ENCODE measurements around the gene COL4A5. TPM values are rescaled to one million over a fixed set of nuclear protein-coding genes. Genes with fewer than 3 reads are reported as not detected.
"Not testable (repeated sequence)": the region's sequence is repeated elsewhere in the genome, so short reads cannot be mapped to it uniquely, and the experiment has no call there.

The COL4A5 gene
- total RNA-seq = 14.3 TPM

DNA sequence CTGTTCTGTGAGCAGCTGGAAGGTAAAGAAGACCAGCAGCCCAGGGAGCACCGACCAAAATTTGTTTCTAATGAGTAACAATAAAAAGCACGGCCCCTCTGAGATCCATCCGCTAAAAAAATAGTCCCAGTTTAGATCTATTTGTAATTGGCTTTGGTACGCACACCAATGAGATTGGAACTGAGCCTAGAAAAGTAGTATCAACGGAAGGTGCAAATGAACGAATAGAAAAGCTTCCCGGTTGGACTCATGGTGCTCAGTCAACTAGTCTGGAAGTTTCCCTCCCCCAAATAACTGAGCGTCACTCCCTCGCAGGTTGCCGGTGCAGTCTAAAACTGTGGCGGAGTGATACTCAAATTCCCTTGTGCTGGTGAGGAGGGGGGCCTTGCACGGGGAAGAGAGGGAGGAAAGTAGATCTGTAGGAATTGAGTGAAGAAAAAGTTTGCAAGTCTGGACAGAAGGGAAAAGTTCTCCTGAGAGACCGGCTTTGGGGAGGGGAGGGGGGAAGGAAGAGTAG lies at the start of gene COL4A5:
TSS of gene COL4A5 (plus strand) at position 413 of the 517 bp plus-strand sequence. CDS start 288 bp downstream, outside the sequence.
- peak in 1 of 2 donors; percentile 2 for DNase-seq (ENCODE audit: low spot score in 2 of 2)

DNA sequence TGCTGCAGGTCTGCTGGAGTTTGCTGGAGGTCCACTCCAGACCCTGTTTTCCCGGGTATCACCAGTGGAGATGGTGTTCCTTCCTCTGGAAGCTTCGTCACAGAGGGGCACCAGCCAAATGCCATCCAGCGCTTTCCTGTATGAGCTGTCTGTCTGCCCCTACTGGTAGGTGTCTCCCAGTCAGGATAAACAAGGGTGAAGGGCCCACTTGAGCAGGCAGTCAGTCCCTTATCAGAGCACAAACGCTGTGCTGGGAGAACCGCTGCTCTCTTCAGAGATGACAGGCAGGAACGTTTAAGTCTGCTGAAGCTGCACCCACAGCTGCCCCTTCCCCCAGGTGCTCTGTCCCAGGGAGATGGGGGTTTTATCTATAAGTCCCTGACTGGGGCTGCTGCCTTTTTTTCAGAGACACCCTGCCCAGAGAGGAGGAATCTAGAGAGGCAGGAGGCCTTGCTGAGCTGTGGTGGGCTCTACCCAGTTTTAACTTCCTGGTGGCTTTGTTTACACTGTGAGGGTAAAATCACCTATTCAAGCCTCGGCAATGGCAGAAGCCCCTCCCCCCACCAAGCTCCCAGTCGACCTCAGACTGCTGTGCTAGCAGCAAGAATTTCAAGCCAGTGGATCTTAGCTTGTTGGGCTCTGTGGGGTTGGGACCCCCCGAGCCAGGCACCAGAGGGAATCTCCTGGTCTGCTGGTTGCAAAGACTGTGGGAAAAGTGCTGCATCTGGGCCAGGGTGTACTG lies 48.5 kb upstream of the COL4A5 start:
- not testable (repeated sequence) for DNase-seq (ENCODE audit: low spot score in 2 of 2); FAIRE-seq

More for the DNA sequence above, at the start of gene COL4A5:
- FAIRE-seq = no peak

DNA sequence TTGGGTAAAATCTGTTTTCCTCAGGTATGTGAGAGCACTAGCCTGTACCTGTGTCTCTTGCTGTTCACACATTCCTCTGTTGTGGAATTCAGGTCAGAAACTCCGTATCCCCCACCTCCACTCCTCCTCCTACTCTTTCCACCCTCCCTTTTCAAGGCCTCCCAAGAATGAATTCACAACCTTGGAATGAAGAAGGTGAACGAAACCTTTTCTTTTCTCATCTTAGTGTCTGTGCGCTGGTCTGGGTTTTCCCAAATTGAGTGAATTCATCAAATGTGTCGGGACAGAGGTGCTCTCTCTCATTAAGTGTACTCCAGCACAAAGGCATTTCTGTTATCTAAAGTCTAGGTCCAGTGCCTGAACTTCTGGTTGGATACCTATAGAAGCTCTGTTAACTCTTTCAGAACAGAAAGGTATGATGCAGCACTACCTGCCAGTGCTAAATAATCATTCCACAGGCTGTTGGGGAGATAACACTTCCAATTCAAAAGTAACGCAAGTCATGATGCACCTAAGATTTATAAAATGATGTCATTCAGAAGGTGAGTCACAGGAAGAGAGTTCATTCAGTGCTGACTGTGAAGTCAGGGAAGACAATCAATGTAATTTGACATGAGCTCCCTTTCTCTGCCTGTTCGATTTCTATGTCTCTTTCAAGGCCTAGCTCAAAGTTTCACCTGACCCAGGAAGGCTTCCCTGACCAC lies 43.3 kb upstream of the COL4A5 start:
- FAIRE-seq (no peak), DNase-seq (ENCODE audit: low spot score in 2 of 2) (no peak)

DNA sequence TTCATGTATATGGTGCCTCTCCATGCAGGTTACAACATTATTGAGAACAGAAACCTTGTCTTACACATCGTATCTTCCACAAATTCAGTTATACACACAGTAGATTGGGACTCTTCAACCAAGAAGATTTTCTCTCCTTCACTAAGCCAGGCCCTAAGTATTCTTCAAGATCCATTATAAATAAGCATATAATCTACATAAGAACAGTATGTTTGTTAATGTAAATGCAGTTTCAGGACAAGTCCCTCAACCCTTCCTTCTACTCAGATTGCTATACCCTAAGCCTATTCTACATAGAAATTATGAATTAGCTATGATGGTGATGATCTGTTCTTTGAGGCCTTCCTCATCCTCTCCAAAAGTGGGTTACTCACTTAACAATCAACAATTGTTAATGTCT lies 42.7 kb upstream of the COL4A5 start:
- FAIRE-seq (no peak), DNase-seq (ENCODE audit: low spot score in 2 of 2) (no peak)

DNA sequence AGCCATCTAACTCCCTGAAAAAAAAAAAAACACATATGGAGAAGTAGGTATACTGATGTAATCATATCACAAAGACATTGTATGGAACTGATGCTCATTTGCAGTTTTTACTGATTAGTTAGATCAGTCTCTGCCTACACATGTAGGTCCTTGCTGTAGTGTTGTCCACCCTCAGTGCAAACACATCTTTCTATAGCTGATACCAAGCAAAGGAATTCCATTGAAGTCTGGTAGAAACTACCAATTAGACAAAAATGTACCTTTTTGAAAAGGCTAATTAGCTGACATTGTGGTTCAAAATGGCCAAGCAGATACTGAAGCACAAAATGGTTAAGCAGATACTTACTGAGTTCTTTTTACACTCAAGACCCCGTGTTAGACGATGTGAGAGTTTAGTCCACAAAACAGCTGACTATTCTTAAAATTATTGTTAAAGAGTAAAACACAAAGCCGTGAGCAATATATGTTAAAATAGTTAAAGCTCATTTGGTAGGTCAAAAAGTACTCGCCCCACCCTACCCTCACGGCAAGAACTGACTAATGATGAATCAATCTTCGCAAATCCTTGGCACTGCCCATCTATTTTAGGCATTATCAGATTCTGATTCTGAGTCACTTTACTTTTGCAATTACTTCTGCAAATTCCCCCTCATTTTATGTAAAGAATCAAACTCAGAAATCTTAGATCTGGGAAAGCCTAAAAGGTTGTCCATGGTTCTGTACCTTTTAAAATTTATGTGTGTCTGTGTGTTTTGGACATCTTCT lies 41.8 kb upstream of the COL4A5 start:
- FAIRE-seq = no peak

DNA sequence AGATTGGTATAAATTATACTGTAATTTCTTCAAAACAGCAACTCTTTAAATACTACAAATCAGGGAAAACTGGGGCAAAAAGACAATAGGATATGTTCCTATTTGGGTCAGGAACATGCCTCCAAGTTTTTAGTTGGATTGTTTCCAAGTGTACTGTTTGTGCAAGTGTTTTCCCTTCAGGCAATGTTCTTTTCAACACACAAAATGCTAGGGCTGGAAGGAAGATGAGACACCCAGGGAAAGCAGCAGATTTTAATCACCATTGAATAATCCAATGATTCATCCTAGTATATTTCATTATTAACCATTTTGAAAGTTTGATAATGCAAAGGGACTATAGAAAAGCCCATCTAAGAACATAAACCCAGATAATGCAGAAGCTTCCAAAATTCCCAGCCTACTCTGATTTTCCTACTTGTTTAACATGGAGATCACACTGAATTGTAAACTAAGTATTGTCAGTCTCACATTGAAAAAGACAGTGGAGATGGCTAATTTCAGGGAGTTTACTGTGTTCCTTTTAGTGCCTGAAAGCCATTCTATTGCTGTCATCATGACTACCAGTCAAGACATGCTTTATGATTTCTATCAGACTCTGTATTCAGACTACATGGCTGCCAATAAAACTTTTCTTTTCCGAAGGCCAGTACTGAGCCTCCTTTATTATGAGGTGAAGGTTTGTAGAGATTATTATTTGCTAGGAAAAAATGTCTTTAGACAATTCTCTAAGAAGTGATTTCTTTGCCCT lies 40.0 kb upstream of the COL4A5 start:
- no peak for FAIRE-seq
- no peak for DNase-seq (ENCODE audit: low spot score in 2 of 2)

More for the DNA sequence above, 41.8 kb upstream of the COL4A5 start:
- no peak for DNase-seq (ENCODE audit: low spot score in 2 of 2)

DNA sequence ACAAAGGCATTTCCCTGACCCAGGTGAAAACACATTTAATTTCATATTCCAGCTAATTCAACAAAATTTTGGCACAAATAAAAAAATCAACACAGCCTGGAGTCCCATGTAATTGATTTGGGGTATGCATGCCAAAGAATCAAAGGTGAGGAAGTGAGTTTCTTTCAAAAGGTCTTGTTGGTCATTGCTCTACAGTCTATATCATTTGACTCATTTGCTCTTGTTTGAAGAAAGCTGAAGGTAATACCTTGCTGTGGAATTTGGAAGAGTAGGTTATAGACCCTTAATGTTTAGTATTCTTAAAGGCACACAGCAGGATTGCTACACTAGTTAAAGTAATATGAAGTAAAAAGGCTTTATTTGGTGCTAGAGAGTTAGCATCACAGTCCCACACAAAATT lies 26.9 kb upstream of the COL4A5 start:
- DNase-seq (ENCODE audit: low spot score in 2 of 2) = no peak
- FAIRE-seq = no peak

DNA sequence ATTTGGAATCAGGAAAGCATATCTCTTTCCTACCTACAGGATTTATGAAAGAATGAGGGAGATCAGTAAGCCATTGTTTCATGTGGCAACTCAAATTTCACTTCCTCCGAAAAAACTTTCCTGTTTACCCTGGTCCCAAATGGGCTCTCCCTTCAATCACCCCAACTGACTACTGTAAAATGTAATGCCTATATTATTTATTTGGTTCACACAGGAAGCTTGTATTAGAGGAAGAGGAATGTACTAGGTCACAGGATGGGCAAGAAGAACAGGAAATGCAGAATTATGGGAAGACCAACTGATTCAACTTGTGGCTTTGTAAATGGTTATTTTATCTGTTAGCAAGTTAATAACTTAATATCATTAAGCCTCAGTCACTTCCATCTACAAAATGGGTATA lies 24.5 kb upstream of the COL4A5 start:
- no peak for FAIRE-seq

DNA sequence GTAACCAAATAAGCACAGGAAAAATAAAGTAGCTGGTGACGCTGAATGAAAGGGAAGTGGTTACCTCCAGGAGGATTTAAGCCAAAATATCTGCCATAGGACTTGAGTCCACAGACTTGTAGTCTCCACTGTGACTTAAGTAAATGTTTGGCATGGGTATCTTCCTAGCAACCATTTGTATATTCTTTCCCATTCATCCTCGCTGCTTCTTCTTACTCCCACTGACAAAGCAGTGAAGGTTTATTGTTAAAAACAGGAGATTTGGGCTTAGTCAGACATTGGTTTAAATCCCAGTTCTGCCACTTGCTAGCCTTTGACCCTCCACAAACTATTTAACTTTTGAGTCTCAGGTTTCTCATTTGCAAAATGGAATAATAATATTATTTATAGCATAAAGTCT lies 23.7 kb upstream of the COL4A5 start:
- FAIRE-seq = no peak

More for the DNA sequence above, 24.5 kb upstream of the COL4A5 start:
- no peak for DNase-seq (ENCODE audit: low spot score in 2 of 2)

DNA sequence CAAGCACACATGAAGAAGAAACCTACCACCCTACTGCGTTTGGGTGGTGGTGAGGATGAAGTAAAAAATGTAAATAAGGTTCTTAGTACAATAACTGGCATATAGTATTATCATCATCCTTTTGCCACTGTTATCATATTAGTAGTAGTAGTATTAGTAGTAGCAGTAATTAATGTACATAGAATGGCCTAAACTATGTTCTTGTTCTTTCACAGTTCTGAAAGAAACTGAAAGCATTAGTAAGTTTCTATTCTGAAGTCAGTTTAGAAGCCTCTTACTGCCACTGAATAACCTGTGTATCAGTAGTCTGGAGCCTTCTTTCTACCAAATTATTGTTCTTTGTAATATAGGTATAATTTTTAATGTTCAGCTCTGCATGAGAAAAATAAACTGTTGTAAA lies 22.4 kb upstream of the COL4A5 start:
- FAIRE-seq (no peak), DNase-seq (ENCODE audit: low spot score in 2 of 2) (no peak)

More for the DNA sequence above, 23.7 kb upstream of the COL4A5 start:
- no peak for DNase-seq (ENCODE audit: low spot score in 2 of 2)

DNA sequence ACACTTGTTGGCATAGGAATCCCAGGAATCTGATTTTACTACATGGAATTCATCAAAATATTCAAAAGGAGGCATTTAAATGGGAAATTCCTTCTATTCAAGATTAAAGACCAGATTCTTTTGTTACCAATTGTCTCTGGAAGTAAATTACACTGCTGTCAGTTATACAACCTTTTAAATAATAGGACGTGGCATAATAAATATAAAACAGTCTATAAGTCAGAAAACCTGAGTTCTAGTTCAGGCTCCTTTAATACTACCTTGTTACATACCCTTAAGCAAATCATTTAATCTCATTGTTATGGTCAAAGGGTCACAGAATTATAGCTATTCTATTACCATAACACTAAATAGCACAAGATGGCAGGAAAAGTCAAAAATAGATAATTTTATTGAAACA lies 20.2 kb upstream of the COL4A5 start:
- no peak for FAIRE-seq
- DNase-seq (ENCODE audit: low spot score in 2 of 2) = no peak

DNA sequence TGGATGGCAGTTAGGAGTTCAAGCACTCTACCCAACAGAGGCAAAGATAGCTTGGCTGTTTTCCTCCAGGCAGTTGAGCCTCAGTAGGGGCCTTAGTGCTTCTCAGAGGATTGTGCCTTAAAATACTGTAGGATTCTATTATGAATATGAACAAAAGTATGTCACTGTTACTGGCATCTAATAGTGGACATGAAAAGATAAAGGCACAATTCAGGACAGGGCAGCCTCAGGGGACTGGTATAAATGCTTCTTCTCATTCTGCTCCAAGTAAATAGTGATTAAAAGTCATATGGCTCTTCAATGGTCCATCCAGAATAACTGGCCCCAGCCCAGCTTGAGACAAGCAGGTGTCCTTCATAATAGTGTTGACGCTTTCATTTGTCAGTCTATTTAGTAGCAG lies 19.2 kb upstream of the COL4A5 start:
- DNase-seq (ENCODE audit: low spot score in 2 of 2) = no peak
- no peak for FAIRE-seq

DNA sequence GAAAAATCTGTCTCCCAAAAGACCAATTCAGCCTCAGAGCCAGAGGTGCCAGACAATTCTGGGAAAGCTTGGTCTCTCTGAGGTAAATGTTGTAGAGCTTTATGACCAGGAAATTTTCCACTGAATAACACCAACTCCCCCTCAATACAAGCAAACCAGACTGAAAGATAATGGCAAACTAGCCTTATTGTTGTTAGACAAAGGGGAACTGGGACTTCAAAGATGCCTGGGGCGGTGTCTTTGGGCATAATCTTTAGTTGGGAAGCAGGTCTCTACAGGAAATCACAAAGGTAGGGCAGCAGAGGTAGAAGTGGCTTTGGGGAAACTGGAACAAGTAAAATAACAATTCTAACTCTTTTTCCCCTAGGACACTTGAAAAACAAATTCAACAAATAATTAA lies 13.4 kb upstream of the COL4A5 start:
- DNase-seq (ENCODE audit: low spot score in 2 of 2) = no peak

DNA sequence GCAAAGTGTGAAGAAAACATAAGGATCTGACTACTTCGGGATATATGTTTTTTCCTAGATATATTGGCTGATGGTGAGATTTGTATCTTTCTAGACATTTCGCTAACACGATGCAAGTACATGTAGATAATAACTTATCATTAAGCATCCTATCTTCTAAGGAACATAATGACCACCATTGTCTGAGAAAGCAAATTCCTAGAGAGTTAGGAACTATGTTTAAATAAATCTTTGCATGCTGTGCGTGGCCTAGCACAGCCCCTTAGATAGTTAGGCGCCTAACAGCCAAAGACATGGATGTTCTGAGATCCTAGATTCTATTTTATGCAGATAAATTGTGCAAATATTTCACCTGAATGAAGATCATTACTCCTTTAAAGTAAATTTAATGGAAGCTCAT lies 4.4 kb upstream of the COL4A5 start:
- FAIRE-seq (no peak), DNase-seq (ENCODE audit: low spot score in 2 of 2) (no peak)

More for the DNA sequence above, 13.4 kb upstream of the COL4A5 start:
- no peak for FAIRE-seq

DNA sequence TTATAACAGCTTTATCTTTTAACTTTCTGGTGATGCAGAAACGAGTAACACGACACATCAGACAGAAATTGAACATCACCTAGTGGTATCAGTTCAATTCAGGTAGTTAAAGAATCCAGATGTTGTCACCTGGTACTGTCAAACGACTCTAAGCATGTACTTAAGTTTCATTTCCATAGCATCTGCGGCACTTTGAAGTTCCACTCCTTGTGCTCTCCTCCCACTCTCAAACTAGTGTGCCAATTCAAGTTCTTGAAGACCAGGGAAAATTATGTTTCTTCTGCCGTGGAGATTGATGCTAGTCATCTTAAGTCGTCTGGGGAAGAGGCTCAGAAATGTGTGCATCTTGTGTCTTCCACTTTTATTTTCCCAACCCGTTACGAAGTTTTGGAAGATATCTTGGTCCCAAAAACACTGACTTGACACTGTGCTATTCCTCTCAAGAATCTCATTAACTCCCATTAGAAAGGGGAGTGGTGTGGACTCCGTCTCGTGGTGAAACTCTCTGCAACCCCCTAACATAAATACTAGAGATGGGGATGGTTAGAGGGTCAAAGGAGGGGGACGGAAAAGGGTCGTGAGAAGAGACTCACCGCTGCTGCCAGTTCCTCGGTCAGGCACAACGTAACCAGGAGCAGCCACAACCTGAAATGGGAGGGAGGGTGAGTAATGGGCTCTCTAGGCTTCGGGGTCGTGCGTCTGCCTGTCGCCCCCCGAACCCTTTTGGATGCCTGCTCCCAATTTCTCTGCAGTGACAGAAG lies 2.1 kb upstream of the COL4A5 start:
- no peak for FAIRE-seq
- DNase-seq (ENCODE audit: low spot score in 2 of 2) = no peak

DNA sequence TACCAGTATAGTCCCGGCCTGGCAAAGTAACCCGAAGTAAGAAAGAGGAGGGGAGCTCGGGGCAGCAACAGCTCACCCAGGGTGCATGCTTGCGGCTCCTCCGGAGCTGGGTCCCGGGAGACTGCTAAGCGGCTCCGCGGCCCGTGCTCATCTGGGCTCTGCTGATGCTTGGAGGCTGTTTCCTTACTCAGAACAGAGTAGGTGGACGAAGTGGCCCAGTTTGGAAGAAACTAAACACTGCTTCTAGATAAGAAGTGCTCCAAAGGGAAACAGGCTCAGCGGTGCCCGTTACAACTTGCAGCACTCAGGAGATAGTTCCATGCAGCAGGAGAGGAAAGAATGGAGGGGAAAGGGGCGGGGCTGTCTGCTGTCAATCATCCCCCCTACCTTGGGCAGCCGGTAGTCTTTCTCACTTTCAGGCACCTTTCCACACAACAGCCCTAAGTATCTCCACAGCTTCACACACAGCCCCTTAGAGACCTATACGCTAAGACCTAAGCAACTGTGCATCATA lies 1.5 kb upstream of the COL4A5 start, which contains the start of gene COL4A6:
TSS of gene COL4A6 (minus strand) at position 313 of the 514 bp plus-strand sequence. CDS start at position 87, 226 bp downstream.
- no peak for FAIRE-seq
- no peak for DNase-seq (ENCODE audit: low spot score in 2 of 2)

DNA sequence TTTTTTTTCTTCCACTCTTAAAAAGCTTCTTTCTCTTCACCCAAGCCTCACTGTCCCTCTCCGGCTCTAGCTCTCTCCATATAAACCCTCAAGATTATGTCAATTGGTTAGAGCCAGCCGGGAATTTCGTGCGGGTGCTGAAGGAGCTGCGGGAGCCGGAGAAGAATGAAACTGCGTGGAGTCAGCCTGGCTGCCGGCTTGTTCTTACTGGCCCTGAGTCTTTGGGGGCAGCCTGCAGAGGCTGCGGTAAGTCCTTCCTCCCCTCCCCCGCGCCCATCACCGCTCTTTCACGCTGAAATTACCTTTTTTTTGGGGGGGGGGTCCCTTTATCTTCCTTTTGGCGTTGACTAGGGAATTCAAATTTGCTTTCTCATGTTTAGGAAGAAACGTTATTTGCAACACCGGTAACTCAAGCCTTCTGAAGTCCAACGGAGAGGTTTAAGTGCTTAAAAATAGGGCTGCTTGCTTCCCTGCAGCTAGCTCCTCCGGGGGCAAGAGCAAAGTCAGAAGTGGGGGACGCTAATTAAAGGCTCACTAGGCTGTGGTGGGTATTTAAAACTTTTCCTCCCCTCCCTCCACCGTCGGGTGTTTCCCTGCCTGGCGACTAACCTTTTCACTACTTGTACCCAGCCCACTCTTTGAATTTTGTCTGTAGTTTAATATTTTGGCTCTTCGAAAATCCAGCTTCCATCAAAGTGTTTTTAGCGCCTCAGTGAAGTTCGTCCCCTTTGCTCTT lies 491 bp downstream of the COL4A5 start:
- DNase-seq (ENCODE audit: low spot score in 2 of 2) (no peak), FAIRE-seq (no peak)

DNA sequence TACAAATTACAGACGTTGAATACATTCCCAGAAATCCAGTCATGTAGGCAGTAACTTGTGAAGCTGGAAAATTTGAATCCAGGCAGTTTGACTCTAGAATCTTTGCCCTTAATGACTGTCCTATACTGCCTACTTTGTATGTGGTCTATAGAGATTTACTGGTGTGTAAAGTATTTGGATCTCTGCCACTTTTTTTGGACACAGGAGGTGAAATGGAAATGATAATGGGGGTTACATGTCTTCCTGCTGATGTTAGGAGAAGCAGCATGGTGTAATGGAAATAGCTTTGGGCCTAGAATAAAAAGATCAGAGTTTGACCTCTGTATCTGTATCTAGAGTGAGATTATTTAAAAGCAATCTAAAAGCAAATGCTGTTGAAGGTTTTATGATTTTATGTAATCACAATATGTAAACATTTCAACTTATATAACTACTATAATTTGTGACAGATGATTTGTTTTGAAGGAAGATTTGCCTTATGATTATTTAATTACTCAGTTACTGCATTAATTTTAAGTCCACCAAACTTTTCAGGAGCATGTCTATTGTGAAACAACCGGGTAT lies 3.3 kb downstream of the COL4A5 start:
- DNase-seq (ENCODE audit: low spot score in 2 of 2) (no peak), FAIRE-seq (no peak)
